Activated CD8-positive, alpha-beta memory T cell treated with anti-CD3 and anti-CD28 coated beads, Interleukin-2, amount 50 U/mL, for 1 hour (primary cell): ENCODE results near the gene SMG7.
"Not testable (repeated sequence)": the region's sequence is repeated elsewhere in the genome, so short reads cannot be mapped to it uniquely, and the experiment has no call there.

Source experiments
- DNase-seq: peaks from one replicate; pipeline ENCODE4 v3.0.0-alpha.2; 2020; ENCODE audit errors: extremely low read depth

Gene SMG7, protein sequence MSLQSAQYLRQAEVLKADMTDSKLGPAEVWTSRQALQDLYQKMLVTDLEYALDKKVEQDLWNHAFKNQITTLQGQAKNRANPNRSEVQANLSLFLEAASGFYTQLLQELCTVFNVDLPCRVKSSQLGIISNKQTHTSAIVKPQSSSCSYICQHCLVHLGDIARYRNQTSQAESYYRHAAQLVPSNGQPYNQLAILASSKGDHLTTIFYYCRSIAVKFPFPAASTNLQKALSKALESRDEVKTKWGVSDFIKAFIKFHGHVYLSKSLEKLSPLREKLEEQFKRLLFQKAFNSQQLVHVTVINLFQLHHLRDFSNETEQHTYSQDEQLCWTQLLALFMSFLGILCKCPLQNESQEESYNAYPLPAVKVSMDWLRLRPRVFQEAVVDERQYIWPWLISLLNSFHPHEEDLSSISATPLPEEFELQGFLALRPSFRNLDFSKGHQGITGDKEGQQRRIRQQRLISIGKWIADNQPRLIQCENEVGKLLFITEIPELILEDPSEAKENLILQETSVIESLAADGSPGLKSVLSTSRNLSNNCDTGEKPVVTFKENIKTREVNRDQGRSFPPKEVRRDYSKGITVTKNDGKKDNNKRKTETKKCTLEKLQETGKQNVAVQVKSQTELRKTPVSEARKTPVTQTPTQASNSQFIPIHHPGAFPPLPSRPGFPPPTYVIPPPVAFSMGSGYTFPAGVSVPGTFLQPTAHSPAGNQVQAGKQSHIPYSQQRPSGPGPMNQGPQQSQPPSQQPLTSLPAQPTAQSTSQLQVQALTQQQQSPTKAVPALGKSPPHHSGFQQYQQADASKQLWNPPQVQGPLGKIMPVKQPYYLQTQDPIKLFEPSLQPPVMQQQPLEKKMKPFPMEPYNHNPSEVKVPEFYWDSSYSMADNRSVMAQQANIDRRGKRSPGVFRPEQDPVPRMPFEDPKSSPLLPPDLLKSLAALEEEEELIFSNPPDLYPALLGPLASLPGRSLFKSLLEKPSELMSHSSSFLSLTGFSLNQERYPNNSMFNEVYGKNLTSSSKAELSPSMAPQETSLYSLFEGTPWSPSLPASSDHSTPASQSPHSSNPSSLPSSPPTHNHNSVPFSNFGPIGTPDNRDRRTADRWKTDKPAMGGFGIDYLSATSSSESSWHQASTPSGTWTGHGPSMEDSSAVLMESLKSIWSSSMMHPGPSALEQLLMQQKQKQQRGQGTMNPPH

DNA sequence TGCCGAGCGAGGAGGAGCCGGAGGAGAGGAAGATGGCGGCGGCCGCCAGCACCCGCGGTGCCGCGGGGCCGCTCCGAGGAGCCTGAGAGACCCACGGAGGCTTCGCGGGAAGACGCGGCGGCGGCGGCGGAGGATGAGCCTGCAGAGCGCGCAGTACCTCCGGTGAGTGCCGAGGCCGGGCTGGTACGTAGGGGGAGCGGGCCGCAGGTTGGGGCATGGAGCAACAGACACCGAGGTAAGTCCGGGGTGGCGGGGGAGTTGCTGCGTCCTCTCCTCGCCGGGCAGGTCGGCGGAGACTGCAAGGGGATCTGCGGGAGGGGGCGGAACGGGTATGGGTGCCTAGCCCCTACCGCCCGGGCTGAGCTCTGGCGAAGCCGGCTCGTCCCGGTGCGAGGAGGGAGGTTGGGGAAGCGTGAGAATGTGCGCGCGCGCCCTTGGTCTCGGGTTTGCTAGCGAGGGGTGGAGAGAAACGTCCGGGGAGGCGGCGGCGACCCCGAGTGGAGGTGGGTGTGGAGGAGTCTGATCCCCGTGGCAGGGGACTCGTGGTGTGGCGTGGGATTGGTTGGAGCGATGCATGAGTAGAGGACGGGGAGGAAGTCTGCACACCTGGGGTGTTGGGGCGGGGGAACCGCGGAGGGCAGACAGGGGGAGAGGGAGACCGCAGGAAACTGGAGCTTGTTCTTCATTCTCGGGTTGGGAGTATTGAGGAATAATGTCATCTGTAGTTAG, at the start of gene SMG7:
Gene SMG7 (plus strand): TSS at position 12 of the 729 bp plus-strand sequence. CDS start 122 bp downstream, at position 134.
- DNase-seq: peak; percentile 10

DNA sequence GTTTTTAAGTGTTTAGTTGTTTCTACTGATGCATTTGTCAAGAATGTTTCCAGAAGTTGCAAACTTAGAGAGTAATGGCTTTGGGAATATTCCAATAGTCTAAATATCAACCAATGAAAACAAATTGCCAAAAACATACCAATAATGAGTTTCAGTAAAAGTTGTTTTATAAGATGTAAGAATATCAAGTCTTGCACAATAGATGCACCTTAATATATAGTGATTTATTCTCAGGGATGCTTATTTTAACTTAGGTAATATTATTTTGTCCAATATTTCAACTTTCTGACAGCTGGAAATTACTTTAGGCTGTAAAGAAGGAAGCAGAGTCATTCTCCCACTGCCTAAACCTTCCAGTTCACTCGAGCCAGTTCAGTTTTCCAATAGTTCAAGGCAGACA, 48.8 kb upstream of the SMG7 start:
- DNase-seq: no peak

DNA sequence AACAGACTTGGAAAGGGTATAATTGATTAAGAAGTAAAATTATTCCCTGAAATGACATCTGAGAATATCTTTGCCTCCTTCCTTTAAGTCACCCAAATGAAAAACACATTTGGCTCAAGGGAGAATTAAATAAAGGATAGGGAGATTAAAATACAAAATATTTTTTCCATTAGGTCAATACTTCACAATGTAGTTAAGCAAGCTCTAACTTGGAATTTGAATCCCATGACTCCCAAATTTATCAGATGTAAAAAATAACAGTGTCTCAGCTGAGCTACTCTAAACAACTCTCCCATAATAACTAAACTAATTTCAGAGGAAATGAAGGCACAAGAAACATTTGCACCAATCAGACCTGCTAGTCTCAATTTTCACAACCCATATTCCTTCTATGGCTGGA, 47.6 kb upstream of the SMG7 start:
- DNase-seq: no peak

DNA sequence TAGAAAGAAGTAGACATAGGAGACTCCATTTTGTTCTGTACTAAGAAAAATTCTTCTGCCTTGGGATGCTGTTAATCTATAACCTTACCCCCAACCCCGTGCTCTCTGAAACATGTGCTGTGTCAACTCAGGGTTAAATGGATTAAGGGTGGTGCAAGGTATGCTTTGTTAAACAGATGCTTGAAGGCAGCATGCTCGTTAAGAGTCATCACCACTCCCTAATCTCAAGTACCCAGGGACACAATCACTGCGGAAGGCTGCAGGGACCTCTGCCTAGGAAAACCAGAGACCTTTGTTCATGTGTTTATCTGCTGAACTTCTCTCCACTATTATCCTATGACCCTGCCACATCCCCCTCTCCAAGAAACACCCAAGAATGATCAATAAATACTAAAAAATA, 44.7 kb upstream of the SMG7 start:
- DNase-seq: not testable (repeated sequence)

DNA sequence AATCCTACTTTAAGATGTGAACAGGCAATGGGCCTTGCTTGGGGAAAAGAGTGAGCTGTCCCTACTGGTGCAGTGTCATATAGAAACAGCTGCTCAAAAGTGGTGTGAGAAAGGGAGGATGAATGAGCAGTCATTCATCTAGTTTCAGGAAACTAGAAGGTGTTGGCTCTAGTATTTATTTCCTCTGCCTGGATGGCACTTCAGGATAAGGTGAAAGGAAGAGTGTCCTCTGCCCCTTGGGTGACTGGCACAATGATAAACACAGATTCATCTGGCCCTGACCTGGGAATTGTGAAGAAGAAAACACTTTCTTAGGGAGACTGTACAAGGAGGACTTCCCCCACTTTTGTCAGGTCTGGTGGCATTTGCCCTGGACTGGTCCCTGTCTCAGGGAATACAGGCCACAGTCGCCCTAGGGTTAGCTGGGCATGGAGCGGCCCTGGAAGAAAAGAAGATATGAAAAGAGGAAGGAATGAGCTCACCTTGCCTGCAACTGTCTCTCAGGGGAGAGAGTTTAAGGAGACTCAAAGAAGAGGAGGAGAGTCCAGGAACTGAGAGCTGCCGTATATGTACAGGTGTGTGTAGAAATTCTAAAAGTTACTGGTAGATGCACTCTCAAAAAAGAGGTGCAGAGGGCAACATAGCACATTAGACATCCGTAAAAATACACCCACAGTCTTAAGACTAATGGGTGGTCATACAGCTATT, 40.3 kb upstream of the SMG7 start:
- DNase-seq: no peak

DNA sequence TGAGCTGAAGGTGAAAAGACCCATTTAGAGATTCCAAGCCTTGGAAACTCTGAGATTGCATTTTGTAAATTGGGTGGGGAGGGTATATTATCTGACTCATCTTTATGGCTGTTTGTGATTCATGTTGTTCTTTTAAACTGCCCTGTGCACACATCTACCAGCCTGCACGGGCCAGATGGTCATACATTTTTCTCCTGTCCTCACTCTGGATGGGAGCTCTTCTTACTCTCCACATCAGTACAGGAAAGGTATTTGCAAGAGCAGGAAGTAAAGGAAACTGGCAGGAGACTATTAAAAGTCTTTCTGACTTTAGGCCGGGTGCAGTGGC, 39.8 kb upstream of the SMG7 start:
- no peak for DNase-seq

DNA sequence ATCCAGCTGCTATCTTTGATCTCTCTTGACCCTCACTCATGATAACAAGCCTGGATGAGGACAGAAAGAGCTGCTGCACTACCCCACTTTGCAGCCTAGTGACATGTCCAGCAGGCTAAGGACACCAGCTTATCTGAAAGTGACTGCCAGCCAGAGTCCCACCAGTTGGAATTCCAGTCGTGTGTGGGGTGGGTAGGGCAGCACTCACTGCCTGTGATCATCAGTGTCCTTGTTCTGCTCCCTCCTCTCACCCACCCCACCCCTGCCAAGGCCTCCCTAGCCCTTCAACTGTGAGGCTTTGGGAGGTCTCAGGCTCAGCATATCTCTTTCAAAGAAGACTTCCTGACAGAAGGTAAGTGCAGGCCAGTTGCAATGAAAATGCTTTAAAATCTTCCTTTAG, 38.6 kb upstream of the SMG7 start:
- no peak for DNase-seq

DNA sequence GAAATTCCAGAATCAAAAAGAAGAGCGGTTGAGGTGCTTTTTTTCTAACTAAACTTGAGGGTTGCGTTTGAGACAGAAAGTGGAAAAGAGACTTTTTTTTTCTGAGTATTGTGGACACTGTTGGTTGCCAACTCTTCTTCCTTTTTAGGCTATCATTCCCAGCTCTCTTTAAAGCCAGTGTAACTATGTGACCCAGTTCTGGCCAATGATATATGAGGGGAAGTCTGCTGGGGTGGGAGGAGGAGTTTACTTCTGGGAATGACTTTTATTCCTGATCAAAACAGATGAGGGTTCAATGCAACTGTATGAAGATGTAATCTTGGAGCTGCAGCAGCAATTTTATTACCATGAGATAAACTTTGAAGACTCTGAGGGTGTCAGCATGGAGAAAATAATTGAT, 36.8 kb upstream of the SMG7 start:
- DNase-seq: no peak

DNA sequence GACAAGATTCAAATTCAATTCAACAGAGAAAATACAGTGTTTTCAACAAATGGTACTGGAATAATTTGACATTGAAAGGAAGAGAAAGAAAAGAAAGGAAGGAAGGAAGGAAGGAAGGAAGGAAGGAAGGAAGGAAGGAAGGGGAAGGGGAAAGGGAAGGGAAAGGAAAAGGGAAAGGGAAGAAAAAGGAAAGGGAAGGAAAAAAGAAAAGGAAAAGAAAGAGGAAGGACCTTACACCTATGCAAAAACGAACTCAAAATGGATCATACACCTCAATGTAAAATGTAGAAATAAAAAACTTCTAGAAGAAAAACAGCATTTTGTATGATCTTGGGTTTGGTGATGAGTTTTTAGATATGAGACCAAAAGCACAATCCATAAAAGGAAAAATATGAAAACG, 34.2 kb upstream of the SMG7 start:
- DNase-seq: no peak

DNA sequence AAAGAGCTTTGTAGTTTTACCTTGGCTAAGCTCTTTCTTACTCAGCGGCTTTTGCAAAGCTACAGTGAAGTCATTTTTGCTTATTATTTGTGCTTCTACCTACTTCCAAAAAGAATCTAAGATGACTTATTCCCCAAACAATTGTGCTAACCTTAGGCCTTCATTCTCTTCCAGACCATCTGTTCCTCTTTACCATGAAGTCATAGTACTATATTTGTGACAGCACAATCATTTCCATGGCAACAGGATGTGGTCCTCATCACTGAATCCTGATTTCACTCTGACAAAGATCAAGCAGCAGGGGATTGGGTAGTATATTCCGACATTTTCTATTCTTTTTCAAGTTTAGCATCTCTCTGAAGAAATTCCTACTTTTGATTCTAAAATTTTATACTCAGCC, 29.3 kb upstream of the SMG7 start:
- no peak for DNase-seq

DNA sequence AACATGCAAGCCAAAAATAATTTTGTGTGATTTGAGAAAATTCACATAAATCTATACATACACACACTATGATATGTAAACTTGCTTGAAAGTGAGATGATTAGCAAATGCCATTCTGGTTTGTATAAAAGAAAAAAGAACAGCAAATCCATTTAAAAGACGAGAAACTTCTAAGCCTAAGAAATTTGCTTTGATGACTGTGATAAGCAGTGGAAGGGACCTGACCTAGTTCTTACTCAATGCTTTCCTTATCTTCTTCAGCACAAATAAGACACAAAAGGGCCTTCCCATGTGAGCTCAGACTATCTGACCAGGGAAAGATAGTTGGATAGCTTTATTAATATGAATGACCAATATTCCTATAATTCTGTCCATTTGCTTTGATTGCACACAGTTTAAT, 28.8 kb upstream of the SMG7 start:
- DNase-seq: no peak

DNA sequence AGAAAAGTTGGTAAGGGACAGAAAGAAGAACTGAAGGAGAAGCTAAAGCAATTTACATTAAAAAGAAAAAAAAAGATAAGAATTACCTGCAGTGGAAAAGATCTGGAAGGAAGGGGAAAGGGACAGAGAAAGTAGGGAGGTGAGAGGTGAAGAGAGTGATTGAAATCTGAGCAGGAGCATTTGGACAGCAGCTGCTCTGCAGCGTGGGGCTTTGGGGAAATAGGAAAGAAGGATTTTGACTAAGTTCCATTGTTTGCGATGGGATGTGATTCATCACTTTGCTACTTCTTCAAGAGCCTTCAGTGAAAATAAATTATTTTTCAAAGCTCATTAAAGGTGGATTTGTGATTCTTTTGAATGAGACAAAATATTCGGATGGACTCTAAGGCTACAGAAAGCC, 28.1 kb upstream of the SMG7 start:
- no peak for DNase-seq

DNA sequence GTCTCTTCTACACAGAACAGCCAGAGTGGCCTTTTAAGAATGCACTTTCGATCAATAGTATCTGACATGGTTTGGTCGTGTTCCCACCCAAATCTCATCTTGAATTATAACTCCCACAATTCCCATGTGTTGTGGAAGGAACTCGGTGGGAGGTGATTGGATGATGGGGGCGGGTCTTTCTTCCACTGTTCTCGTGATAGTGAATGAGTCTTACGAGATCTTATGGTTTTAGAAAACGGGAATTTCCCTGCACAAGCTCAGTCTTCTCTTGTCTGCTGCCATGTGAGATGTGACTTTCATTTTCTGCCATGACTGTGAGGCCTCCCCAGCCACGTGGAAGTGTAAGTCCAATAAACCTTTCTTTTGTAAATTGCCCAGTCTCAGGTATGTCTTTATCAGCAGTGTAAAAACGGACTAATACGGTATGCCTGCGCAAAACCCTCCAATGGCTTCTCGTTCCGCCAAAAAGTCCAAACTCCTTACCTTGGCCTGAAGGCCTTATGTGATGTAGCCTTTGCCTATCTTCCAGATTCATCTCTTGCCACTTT, 23.0 kb upstream of the SMG7 start:
- DNase-seq: no peak

DNA sequence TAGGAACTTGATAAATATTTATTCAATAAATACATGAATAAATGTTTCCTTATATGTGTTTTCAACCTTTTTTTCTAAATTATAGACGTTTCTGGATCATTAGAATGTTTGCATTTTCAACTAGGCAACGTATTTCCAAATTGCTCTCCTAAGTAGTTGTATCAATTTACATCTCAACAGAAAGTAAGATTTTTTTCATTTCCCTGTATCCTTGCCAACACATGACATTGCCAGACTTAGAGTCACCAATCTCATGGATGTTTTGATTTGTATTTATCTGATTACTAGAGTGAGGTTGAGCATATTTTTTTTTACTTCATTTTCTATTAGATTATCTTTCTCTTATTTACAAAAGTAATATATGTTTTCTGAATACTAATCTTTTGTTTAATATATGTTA, 22.2 kb upstream of the SMG7 start:
- DNase-seq: no peak

DNA sequence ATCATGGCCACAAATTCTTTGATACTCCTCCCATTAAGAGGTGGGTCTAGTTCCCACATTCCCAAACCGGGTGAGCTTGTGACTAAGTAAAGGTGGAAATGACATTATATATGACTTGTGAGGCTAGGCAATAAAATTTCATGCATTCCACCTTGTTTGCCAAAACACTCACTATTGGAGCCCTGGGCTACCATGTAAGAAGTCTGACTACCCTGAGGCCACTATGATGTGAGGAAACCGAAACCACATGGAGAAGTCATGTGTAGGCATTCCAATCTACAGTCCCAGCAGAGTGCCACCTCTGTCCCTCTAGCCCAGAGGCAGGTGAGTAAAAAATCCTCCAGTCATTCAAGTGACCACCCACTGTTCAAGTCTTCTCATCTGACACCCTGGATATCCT, 17.9 kb upstream of the SMG7 start:
- DNase-seq: no peak

DNA sequence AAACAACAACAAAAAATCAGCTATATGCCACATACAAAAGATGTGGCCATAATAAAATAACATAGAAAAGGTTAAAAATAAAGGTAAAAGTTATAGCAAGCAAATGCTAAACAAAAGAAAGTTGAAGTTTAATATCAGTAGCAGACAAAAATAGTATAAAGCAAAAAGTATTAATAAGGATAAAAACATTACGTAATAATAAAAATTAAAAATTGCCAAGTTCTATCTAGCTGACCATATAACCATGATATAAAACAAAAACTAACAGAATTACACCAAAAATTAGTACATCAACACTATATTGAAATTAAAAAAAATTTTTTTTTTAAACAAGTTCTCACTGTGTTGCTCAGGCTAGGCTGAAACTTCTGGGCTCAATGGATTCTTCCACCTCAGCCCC, 15.5 kb upstream of the SMG7 start:
- DNase-seq: no peak

DNA sequence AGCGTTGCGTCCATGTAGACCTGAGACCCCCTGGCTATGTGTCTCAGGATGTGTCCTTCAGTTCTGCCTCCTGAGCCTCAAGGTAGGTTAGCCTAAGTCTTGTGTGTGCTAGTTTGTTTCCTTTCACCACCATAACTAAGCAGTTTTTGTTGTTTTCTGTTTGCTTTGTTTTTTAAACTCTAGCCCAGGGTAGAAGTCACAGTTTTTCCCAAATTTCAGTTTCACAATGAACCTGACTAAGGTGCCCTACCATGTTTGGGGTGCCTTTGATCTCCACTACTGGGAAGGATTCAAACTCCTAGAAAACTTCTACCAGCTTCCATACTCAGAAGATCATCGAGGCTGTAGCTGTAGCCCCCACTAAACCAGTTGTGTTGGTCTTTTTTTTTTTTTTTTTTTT, 14.8 kb upstream of the SMG7 start:
- no peak for DNase-seq

DNA sequence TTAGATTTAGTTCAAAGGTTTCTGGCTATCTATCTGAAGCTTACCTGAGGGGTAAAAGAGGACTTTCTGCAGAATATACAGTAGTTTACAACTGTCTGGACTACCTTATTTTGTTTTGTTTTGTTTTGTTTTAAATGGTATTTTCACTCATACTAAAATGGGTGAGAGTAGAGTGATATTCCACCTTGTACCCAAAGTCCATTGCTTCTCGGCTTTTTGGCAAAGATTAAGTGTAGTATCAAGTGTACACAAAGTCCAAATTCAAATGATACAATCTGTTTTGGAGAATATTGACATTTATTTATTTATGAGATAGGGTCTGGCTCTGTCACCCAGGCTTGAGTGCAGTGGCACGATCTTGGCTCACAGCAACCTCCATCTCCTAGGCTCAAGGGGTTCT, 11.7 kb upstream of the SMG7 start:
- DNase-seq: no peak

DNA sequence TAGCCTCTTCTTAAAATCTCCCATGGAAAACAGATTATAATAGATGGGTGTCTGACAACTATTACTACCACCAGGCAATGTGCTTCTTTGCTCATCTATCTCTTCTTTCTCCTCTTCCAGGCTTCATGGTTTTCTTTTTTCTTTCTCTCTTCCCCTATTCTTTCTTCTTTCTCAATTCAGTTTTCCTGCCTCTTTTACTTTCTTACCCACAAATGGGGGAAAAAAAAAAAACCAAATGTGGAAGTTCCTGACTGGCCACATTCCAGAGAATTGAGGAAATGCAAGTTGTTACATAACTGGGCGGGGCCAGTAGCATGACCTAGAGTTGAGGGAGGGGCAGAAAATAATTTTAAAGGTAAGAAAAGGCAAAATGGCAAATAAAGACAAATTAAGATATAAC, 10.9 kb upstream of the SMG7 start:
- no peak for DNase-seq

DNA sequence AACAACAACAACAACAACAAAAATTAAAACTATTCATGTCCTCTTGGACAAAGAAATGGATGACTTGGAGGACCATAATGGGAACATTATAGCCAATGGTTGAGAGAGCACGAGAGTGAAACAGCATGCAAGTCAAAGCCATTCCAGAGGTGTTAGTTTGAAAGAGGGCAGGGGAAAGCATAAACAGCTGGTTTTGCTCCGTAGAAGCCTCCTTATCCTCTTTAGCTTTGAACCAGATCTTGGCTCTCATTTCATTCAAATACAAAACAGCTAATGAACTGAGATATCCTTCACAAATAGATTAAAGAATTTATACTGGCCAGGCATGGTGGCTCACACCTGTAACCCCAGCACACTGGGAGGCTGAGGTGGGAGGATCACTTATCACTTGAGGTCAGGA, 8.7 kb upstream of the SMG7 start:
- no peak for DNase-seq

DNA sequence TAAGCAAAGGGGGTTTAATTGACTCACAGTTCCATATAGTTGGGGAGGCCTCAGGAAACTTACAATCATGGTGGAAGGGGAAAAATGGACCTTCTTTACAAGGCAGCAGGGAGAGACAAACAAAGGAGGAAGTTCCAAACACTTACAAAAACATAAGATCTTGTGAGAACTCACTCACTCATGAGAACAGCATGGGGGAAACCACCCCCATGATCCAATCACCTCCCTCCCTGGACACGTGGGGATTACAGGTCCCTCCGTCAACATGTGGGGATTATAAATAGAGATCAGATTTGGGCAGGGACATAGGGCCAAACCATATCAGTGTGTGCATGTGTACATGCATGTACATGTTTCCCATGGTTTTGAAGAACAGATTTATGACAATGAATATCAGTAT, 5.5 kb upstream of the SMG7 start:
- DNase-seq: no peak
